HK-2 (cell line): ENCODE data around the gene ARRDC3.
A peak's percentile ranks its signal among the peaks of the same experiment; 100 is the strongest.

Experiments used
- DNase-seq: peaks from one replicate; pipeline ENCODE4 v3.0.0-alpha.2; 2018; ENCODE audit not compliant: unreplicated experiment

Gene ARRDC3

GRCh38 chr5:91384671-91385430 lies 1.7 kb upstream of the ARRDC3 start:
- DNase-seq: no peak

GRCh38 chr5:91383956-91384300 lies 811 bp upstream of the ARRDC3 start:
- no peak for DNase-seq

GRCh38 chr5:91382530-91383026 lies 539 bp downstream of the ARRDC3 start:
- DNase-seq: no peak

GRCh38 chr5:91381774-91382359 lies 1.2 kb downstream of the ARRDC3 start:
- no peak for DNase-seq

GRCh38 chr5:91381239-91381773 lies 1.8 kb downstream of the ARRDC3 start:
- no peak for DNase-seq

- DNase-seq: peak; percentile 89
Observed at GRCh38 chr5:91380491-91381238, 2.5 kb downstream of the ARRDC3 start.

- peak; percentile 89 for DNase-seq
Observed at GRCh38 chr5:91379914-91380490, 3.1 kb downstream of the ARRDC3 start.

GRCh38 chr5:91379246-91379913 lies 3.7 kb downstream of the ARRDC3 start:
- no peak for DNase-seq

- DNase-seq: no peak
Observed at GRCh38 chr5:91378752-91379211, 4.3 kb downstream of the ARRDC3 start.

GRCh38 chr5:91374893-91375520 lies 8.1 kb downstream of the ARRDC3 start:
- no peak for DNase-seq

GRCh38 chr5:91373600-91373999 lies 9.5 kb downstream of the ARRDC3 start:
- DNase-seq: no peak

GRCh38 chr5:91373006-91373405 lies 10.1 kb downstream of the ARRDC3 start:
- DNase-seq: no peak

- no peak for DNase-seq
Observed at GRCh38 chr5:91369480-91369879, 13.6 kb downstream of the ARRDC3 start.

- no peak for DNase-seq
Observed at GRCh38 chr5:91367908-91368648, 15.0 kb downstream of the ARRDC3 start.

GRCh38 chr5:91367344-91367743 lies 15.8 kb downstream of the ARRDC3 start:
- no peak for DNase-seq

GRCh38 chr5:91366551-91366950 lies 16.6 kb downstream of the ARRDC3 start:
- DNase-seq: no peak

- no peak for DNase-seq
Observed at GRCh38 chr5:91365498-91365897, 17.6 kb downstream of the ARRDC3 start.

- DNase-seq: no peak
Observed at GRCh38 chr5:91362935-91363334, 20.2 kb downstream of the ARRDC3 start.

- DNase-seq: no peak
Observed at GRCh38 chr5:91361790-91362189, 21.3 kb downstream of the ARRDC3 start.

GRCh38 chr5:91361055-91361701 lies 21.9 kb downstream of the ARRDC3 start:
- DNase-seq: no peak
